GM12878 (cell line): ENCODE measurements around the gene IL6R. TPM values are rescaled to one million over a fixed set of nuclear protein-coding genes. Genes with fewer than 3 reads are reported as not detected.

Experiments used
- ATAC-seq: fragments of 200-7000 bp; cut with Tn5 transposase; 3 replicates; pipeline ENCODE4 v1.9.1; 2020; ENCODE audit warnings: mild to moderate bottlenecking, moderate library complexity
- BruUV-seq: library from RNA; stranded (reverse); fragments of 400-500 nt; replicated peaks from 2 replicates; lab custom pipeline; 2021; lab: Mats Ljungman, UMichigan
- CTCF ChIA-PET: fragments of 300-600 bp; sonication (Branson Sonifier 250); formaldehyde crosslinking; extraction: SDS; loops from one replicate; lab custom pipeline; 2021; ENCODE audit warnings: inconsistent platforms; lab: Yijun Ruan, JAX
- POLR2A ChIA-PET: fragments of 350-600 bp; formaldehyde crosslinking; extraction: SDS; loops from one replicate; lab custom pipeline; 2021; ENCODE audit warnings: inconsistent platforms; lab: Charles Lee
- RAD21 ChIA-PET: fragments of 300-600 bp; sonication (Branson Sonifier 250); formaldehyde crosslinking; loops from one replicate; lab custom pipeline; 2023; ENCODE audit warnings: antibody characterized with exemption; ENCODE audit not compliant: unreplicated experiment; lab: Charles Lee
- SMC1A ChIA-PET: fragments of 300-600 bp; sonication (Branson Sonifier 250); formaldehyde crosslinking; loops from one replicate; lab custom pipeline; 2023; ENCODE audit not compliant: unreplicated experiment, uncharacterized antibody; lab: Charles Lee
- DNase-seq: peaks from one replicate; pipeline ENCODE4 v3.0.0-alpha.2; 2011; ENCODE audit warnings: low read depth, low spot score
- FAIRE-seq: peaks from 3 replicates; lab custom pipeline; 2011; peaks lifted over from hg19 to GRCh38; lab: Jason Lieb, UNC
- H2AFZ ChIP-seq: 2 replicates; pipeline ENCODE4 v1.6.0; 2011; ENCODE audit warnings: low read depth, low read length, control low read depth; ENCODE audit not compliant: control insufficient read depth
- H3K27ac ChIP-seq: 2 replicates; pipeline ENCODE4 v1.5.1; 2011; ENCODE audit warnings: control low read depth; ENCODE audit not compliant: control insufficient read depth, insufficient read depth
- H3K27me3 ChIP-seq, 2 experiments: replicated peaks in 1 of 2; 2 replicates each; pipeline versions ENCODE4 v1.6.0 to v1.6.1; 2011; ENCODE audit warnings: low read length in 1 of 2; ENCODE audit not compliant: control insufficient read depth in 2 of 2, insufficient read depth in 2 of 2
- H3K36me3 ChIP-seq, 2 experiments: 2 replicates each; pipeline ENCODE4 v1.5.1; 2011; ENCODE audit warnings: low read length in 1 of 2; ENCODE audit not compliant: control insufficient read depth in 2 of 2, insufficient read depth in 2 of 2
- H3K4me1 ChIP-seq: 2 replicates; pipeline ENCODE4 v1.6.1; 2011; ENCODE audit warnings: mild to moderate bottlenecking, low read length, moderate library complexity, mixed read lengths; ENCODE audit not compliant: control insufficient read depth, insufficient read depth
- H3K4me2 ChIP-seq: 2 replicates; pipeline ENCODE4 v1.6.0; 2011; ENCODE audit warnings: control low read depth; ENCODE audit not compliant: control insufficient read depth, insufficient read depth
- H3K4me3 ChIP-seq: fragments of 200-600 bp; sonication (generic); 2 replicates; pipeline ENCODE4 v1.5.1; 2016
- H3K79me2 ChIP-seq: 2 replicates; pipeline ENCODE4 v1.6.0; 2011; ENCODE audit warnings: low read length; ENCODE audit not compliant: control insufficient read depth, insufficient read depth
- H3K9ac ChIP-seq: 2 replicates; pipeline ENCODE4 v1.8.0; 2011; ENCODE audit warnings: low read length, control low read depth, mixed read lengths; ENCODE audit not compliant: control insufficient read depth, insufficient read depth
- H3K9me3 ChIP-seq: replicated peaks from 3 replicates; pipeline ENCODE4 v1.5.1; 2011; ENCODE audit warnings: mild to moderate bottlenecking, low read length; ENCODE audit not compliant: control insufficient read depth, insufficient read depth
- H4K20me1 ChIP-seq: 2 replicates; pipeline ENCODE4 v1.6.0; 2011; ENCODE audit not compliant: control insufficient read depth, insufficient read depth
- ETV6 ChIP-seq, 2 experiments: fragments of 450-650 bp in 1 of 2; IDR thresholded peaks in 1 of 2; conservative IDR thresholded peaks in 1 of 2; 2 replicates each; pipeline ENCODE4 v1.6.1; 2014; ENCODE audit warnings: antibody characterized with exemption in 1 of 2, borderline replicate concordance in 1 of 2, low read depth in 1 of 2, mild to moderate bottlenecking in 1 of 2, moderate library complexity in 1 of 2
- HDGF ChIP-seq: fragments of 450-650 bp; IDR thresholded peaks from 2 replicates; pipeline ENCODE4 v1.6.1; 2016; ENCODE audit warnings: antibody characterized with exemption
- NFXL1 ChIP-seq: fragments of 450-650 bp; IDR thresholded peaks from 2 replicates; pipeline ENCODE4 v1.6.1; 2017; ENCODE audit warnings: antibody characterized with exemption, mild to moderate bottlenecking, borderline replicate concordance
- NRF1 ChIP-seq: conservative IDR thresholded peaks from 2 replicates; pipeline ENCODE4 v1.6.1; 2011; ENCODE audit warnings: mild to moderate bottlenecking, low read depth, low read length, improper control_type of control experiment
- RUNX3 ChIP-seq: IDR thresholded peaks from 2 replicates; pipeline ENCODE4 v1.6.1; 2012; ENCODE audit warnings: low read length, inconsistent platforms
- ZBTB33 ChIP-seq: fragments of 450-650 bp; IDR thresholded peaks from 2 replicates; pipeline ENCODE4 v1.6.1; 2017; ENCODE audit warnings: mild to moderate bottlenecking
- WGBS: methylation state at CpG from one replicate; pipeline ENCODE4 v1.1.6; 2016; ENCODE audit warnings: low lambda C conversion rate; ENCODE audit not compliant: insufficient replicate concordance, insufficient coverage; ENCODE audit errors: missing lambda C conversion rate; 5-methylcytosine and 5-hydroxymethylcytosine counted together
- in situ Hi-C: fragments of 300-500 bp; cut with MboI; formaldehyde crosslinking; loops from 9 replicates; pipeline ENCODE4 v1.14.3; 2018; ENCODE audit warnings: mixed read lengths
- intact Hi-C: fragments of 100-400 bp; cut with micrococcal nuclease; formaldehyde crosslinking; loops from one replicate; pipeline ENCODE4 v1.14.2; 2022; ENCODE audit not compliant: unreplicated experiment
- polyA plus RNA-seq, 11 experiments: library from polyadenylated mRNA; depleted of rRNA in 4 of 11; unstranded in 6 of 11; stranded (reverse) in 5 of 11; fragments of >200 nt; fragmentation: Nextera tagmentation in 4 of 11; fragmentation: Illumina TruSeq in 1 of 11; extraction: Ambion mirVana in 4 of 11; extraction: Trizol in 1 of 11; gene quantifications; 1 replicate in 1 of 11; 2 replicates in 10 of 11; pipeline versions ENCODE4 v1.2.1 to v1.2.3, GENCODE V29; 2011 to 2016; ENCODE audit warnings: inconsistent platforms in 2 of 11, missing spikeins in 2 of 11, low read depth in 1 of 11
- total RNA-seq, 4 experiments: library from RNA; depleted of rRNA in 3 of 4; stranded (reverse); fragments of >200 nt in 3 of 4; fragmentation: Illumina TruSeq in 1 of 4; extraction: Trizol in 1 of 4; gene quantifications; 2 replicates each; pipeline versions ENCODE4 v1.2.1 to v1.2.3, GENCODE V29; 2013 to 2021

Gene IL6R
- total and polyA plus RNA-seq, 10 of the 15 experiments (the other 5 are each of a cell fraction or from before 2014, with no cell fraction given) = 1.9 to 43.4 (median 17.5) TPM

- no peak overlapping the region for H3K9ac ChIP-seq
- RAD21 ChIA-PET = interaction anchor here (0.9 to 8.3 kb wide), 6 partner anchors 7 to 135 kb away, joined by 3 to 80 read pairs (median 7); no protein-coding TSS in a partner anchor
- SMC1A ChIA-PET = interaction anchor here (0.7 to 8.0 kb wide), 6 partner anchors 8 to 74 kb away, joined by 3 to 89 read pairs (median 4); no protein-coding TSS in a partner anchor
Measured at GRCh38 chr1:154411525-154411924, 6.4 kb downstream of the IL6R start.

GRCh38 chr1:154413177-154413783 lies 8.1 kb downstream of the IL6R start:
- BruUV-seq = no TSS peak
- ATAC-seq (no peak), DNase-seq (no peak), FAIRE-seq (no peak)
- H3K36me3 ChIP-seq = no peaks in the 10 kb centered on the region
- H3K4me2 ChIP-seq = no peak overlapping the region
- peaks cover 45% of the 10 kb centered on the region for H3K4me1 ChIP-seq
- peak; percentile 48; the same call in 1 of the 2 replicates for TF ChIP-seq HDGF
- no peak for TF ChIP-seq ZBTB33
- no peak for TF ChIP-seq ETV6 (conservative IDR thresholded peaks at IDR 0.05 in 1 of 2, IDR thresholded peaks at IDR 0.05 in 1 of 2; ENCODE audit: borderline replicate concordance in 1 of 2, low read depth in 1 of 2)
- in situ Hi-C loops = no loop called here
- no peaks in the 10 kb centered on the region for H3K27me3 ChIP-seq
- ChIA-PET RAD21 (interaction anchor here (0.7 to 8.3 kb wide), 2 partner anchors 29 to 79 kb away, joined by 6 to 80 read pairs; no protein-coding TSS in a partner anchor), POLR2A (interaction anchor here (0.6 kb wide), 1 partner anchor 41 kb away, joined by 3 read pairs; no protein-coding TSS in a partner anchor), CTCF (interaction anchor here (0.6 to 1.4 kb wide), 2 partner anchors 54 to 59 kb away, joined by 3 to 4 read pairs; no protein-coding TSS in a partner anchor), SMC1A (interaction anchor here (1.5 to 8.0 kb wide), 5 partner anchors 8 to 54 kb away, joined by 3 to 89 read pairs (median 15); partner anchors contain the start of gene IL6R)
- H3K9ac ChIP-seq = no peak overlapping the region
- H3K9me3 ChIP-seq = no peaks in the 10 kb centered on the region
- WGBS = 22% methylated on average over 7 of the region's 7 CpGs
- H3K79me2 ChIP-seq = peaks cover 14% of the 10 kb centered on the region
- intact Hi-C loops = no loop called here
- no peaks in the 10 kb centered on the region for H4K20me1 ChIP-seq
- no peak overlapping the region for H3K27ac ChIP-seq
- no peak overlapping the region for H3K4me3 ChIP-seq
- H2AFZ ChIP-seq = no peak overlapping the region

More at GRCh38 chr1:154411525-154411924, 6.4 kb downstream of the IL6R start:
- no peak for FAIRE-seq
- Histone ChIP-seq H3K4me1 (peaks cover 59% of the 10 kb centered on the region), H2AFZ (no peak overlapping the region), H3K9me3 (no peaks in the 10 kb centered on the region), H3K79me2 (peaks cover 20% of the 10 kb centered on the region)
- no peak for ATAC-seq
- TF ChIP-seq NFXL1 (no peak), RUNX3 (peak; percentile 62), NRF1 (no peak)
- TF ChIP-seq, all 136 proteins: peak for 1
- BruUV-seq = no TSS peak
- Histone ChIP-seq H3K27ac (peak overlapping the region; percentile 22; the same call in 1 of the 2 replicates), H3K4me2 (0 out of 2 replicates have a peak overlapping the region, but pooled peaks have one; percentile 44), H3K36me3 (no peaks in the 10 kb centered on the region), H3K27me3 (no peaks in the 10 kb centered on the region), H4K20me1 (no peaks in the 10 kb centered on the region), H3K4me3 (no peak overlapping the region)
- ChIA-PET CTCF (interaction anchor here (1.0 to 6.7 kb wide), 4 partner anchors 25 to 77 kb away, joined by 3 to 67 read pairs (median 6); no protein-coding TSS in a partner anchor), POLR2A (interaction anchor here (0.5 to 1.6 kb wide), 6 partner anchors 19 to 847 kb away, joined by 3 to 11 read pairs (median 3); no protein-coding TSS in a partner anchor)
- intact Hi-C loops = no loop called here
- in situ Hi-C loops = no loop called here
- WGBS = 0% methylated on average over 4 of the region's 4 CpGs
- no peak for DNase-seq
